GM11168 (cell line): ENCODE data around the gene ADK.

Source experiments
- in situ Hi-C: fragments of 300-500 bp; cut with MboI; formaldehyde crosslinking; loops from one replicate; pipeline ENCODE4 v1.12.0; 2022; ENCODE audit warnings: low sequenced_read_pairs; ENCODE audit not compliant: unreplicated experiment

Gene ADK

GRCh38 chr10:74683621-74684364 lies 532.8 kb downstream of the ADK start:
- in situ Hi-C loops = no loop called here

- in situ Hi-C loops = no loop called here
These were observed 533.4 kb downstream of the ADK start for GRCh38 chr10:74684462-74684861.

GRCh38 chr10:74685564-74685963 lies 534.5 kb downstream of the ADK start:
- in situ Hi-C loops = no loop called here

- in situ Hi-C loops = no loop called here
These were observed 539.4 kb downstream of the ADK start for GRCh38 chr10:74690393-74690792.

- in situ Hi-C loops = no loop called here
These were observed 540.1 kb downstream of the ADK start for GRCh38 chr10:74691164-74691563.

GRCh38 chr10:74704629-74705357 lies 553.8 kb downstream of the ADK start:
- in situ Hi-C loops = no loop called here

- in situ Hi-C loops = no loop called here
These were observed 554.4 kb downstream of the ADK start for GRCh38 chr10:74705358-74705980.

GRCh38 chr10:74706966-74707365 lies 555.9 kb downstream of the ADK start:
- in situ Hi-C loops = no loop called here

GRCh38 chr10:74708246-74708645 lies 557.2 kb downstream of the ADK start:
- in situ Hi-C loops = no loop called here

GRCh38 chr10:74718208-74718607 lies 567.2 kb downstream of the ADK start:
- in situ Hi-C loops = no loop called here

GRCh38 chr10:74728225-74728624 lies 577.2 kb downstream of the ADK start:
- in situ Hi-C loops = loop anchor here (25.0 kb wide), 1 partner anchor 466 kb away; no protein-coding TSS in a partner anchor

- in situ Hi-C loops = loop anchor here (25.0 kb wide), 1 partner anchor 468 kb away; no protein-coding TSS in a partner anchor
These were observed 579.2 kb downstream of the ADK start for GRCh38 chr10:74730246-74730645.

- in situ Hi-C loops = loop anchor here (25.0 kb wide), 1 partner anchor 471 kb away; no protein-coding TSS in a partner anchor
These were observed 582.6 kb downstream of the ADK start for GRCh38 chr10:74733612-74734011.

GRCh38 chr10:74736029-74736428 lies 585.0 kb downstream of the ADK start:
- in situ Hi-C loops = loop anchor here (25.0 kb wide), 1 partner anchor 474 kb away; no protein-coding TSS in a partner anchor

GRCh38 chr10:74738052-74738451 lies 587.0 kb downstream of the ADK start:
- in situ Hi-C loops = loop anchor here (25.0 kb wide), 1 partner anchor 476 kb away; no protein-coding TSS in a partner anchor

GRCh38 chr10:74738542-74738941 lies 587.5 kb downstream of the ADK start:
- in situ Hi-C loops = loop anchor here (25.0 kb wide), 1 partner anchor 476 kb away; no protein-coding TSS in a partner anchor

- in situ Hi-C loops = loop anchor here (25.0 kb wide), 1 partner anchor 477 kb away; no protein-coding TSS in a partner anchor
These were observed 588.1 kb downstream of the ADK start for GRCh38 chr10:74738985-74739567.

- in situ Hi-C loops = loop anchor here (10.0 to 25.0 kb wide), 2 partner anchors 351 to 481 kb away; a partner anchor contains a TSS
These were observed 592.4 kb downstream of the ADK start for GRCh38 chr10:74743401-74743800.

- in situ Hi-C loops = loop anchor here (10.0 to 25.0 kb wide), 2 partner anchors 349 to 483 kb away; a partner anchor contains a TSS
These were observed 594.4 kb downstream of the ADK start for GRCh38 chr10:74745449-74745848.

GRCh38 chr10:74746813-74747212 lies 595.8 kb downstream of the ADK start:
- in situ Hi-C loops = loop anchor here (10.0 to 25.0 kb wide), 2 partner anchors 348 to 485 kb away; a partner anchor contains a TSS
